NCI-H1092 treated with DMSO at 0.1 percent for 48 hours (cell line): ENCODE data around the gene ZNF280B.
"Not testable (repeated sequence)": the region's sequence is repeated elsewhere in the genome, so short reads cannot be mapped to it uniquely, and the experiment has no call there.

ENCODE experiments used
- DNase-seq: peaks from one replicate; lab custom pipeline; 2025; lab: John Stamatoyannopoulos, UW

ZNF280B gene

GRCh38 chr22:22463855-22464540 is 44.5 kb downstream of the ZNF280B start:
- peak; percentile 54 for DNase-seq

- DNase-seq = no peak
Measured at GRCh38 chr22:22462813-22463567, 45.6 kb downstream of the ZNF280B start.

- no peak for DNase-seq
Measured at GRCh38 chr22:22461583-22461982, 47.0 kb downstream of the ZNF280B start.

DNA sequence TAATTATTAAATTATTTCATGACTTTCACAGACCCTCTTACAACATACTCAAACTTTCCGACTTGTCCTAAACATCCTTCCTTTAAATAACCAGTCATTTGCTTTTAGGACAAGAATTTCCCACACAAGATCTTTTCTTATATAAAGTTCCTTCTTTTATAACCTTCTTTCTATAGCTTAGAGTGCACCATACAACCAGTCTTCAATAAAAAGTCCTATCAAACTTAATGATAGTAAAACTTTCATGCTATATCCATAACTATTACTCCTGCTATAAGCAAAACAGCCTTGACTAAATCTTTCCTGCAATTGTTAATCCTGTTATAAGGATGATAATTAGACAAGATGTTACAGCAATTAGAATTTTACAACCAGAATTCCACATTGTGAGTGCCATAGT is 47.4 kb downstream of the ZNF280B start:
- no peak for DNase-seq

GRCh38 chr22:22460635-22461034 is 47.9 kb downstream of the ZNF280B start:
- DNase-seq = no peak

DNA sequence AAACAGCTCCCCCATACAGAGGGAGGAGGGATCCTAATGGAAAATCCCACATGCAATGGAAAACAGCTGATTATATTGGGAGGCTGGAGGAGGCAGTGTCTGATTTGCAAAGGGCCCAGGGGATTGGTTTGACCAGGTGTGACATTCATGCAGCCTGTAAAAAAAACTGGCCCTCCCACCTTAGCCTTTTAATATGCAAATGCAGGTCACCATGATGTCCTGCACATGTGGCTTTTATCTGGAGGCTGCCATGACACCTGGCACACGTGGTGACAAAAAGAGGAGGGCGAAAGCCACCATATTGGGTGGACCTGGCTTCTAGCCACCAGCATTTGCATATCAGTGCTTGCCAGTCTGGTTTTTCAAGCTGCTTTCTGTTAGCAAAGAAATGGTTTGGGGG is 48.5 kb downstream of the ZNF280B start:
- no peak for DNase-seq

GRCh38 chr22:22458896-22459588 is 49.5 kb downstream of the ZNF280B start:
- DNase-seq = no peak

DNA sequence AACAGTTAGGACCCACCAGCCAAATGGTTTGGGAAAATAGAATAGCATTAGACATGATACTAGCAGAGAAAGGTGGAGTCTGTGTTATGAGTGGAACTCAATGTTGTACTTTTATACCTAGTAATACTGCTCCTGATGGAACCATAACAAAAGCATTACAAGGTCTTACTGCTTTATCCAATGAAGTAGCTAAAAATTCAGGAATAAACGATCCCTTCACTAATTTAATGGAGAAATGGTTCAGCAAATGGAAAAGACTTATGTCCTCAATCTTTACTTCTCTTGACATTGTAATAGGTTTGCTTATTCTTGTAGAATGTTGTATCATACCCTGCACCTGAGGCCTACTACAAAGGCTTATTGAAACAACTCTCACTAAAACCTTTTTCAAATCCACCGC is 50.2 kb downstream of the ZNF280B start:
- DNase-seq = no peak

DNA sequence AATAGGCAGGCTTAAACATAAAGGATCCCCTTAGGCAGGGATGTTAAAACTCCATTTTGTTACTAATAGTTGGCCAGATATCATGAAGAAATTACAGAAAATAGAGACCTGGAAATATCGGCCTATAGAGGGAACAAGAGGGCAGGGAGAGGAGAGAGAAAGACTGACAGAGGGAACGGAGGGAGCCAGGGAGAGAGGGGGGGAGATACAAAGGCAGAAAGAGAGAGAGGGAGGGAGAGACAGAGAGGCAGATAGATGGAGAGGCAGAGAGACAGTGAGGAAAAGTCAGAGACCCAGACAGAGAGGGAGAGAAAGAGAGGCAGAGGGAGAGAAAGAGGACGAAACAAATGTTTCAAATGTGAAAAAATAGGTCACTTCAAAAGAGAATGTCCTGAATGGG is 53.5 kb downstream of the ZNF280B start:
- DNase-seq = no peak

DNA sequence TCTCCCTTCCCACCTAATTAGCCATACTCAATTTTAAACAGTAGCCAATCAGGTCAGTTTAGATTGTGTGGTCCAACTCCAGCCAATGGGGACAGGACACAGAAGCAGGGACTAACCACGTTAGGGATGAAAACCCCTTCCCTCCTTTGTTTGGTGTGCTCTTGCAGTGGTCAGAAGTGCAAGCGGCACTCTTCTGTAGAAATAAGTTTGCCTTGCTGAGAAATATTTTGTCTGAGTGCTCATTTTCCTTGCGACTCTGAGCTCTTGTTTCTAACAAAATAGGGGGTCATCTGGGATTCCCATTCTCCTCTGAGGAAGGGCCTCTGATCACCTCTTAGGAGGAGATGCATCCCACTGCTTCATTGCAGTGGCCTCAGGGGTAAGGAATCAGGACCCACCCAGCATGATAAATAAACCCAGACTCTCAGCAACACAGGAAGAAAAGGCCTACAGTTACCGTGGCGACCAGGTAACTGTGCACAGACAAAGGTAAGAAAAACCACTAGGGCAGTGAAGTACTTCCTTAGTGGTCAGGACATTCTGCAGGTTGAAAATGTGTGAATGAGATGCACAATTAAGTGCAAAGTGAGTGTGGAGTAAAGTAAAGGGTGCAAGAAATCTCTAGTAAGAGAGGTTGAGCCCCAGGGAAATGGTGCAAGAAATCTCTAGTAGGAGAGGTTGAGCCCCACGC is 55.4 kb downstream of the ZNF280B start:
- no peak for DNase-seq

DNA sequence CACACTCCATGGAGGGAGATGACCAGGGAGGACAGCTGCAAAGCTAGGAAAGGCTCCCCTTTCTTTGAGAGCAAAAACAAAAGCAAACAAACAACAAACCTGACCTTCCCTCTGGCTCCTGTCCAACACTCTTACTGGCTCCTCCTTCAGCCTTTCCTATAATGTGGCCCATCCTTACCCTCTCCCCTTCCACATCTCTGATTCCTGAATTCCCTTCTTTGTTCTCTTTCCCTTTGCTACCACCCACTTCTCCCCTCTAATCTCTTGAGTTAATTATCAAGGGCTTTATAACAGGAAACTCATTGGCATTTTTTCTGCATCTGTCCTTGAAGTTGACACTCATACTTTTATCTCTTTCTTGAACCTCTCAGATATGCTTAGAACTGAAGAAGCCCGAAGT is 56.3 kb downstream of the ZNF280B start:
- DNase-seq = no peak

DNA sequence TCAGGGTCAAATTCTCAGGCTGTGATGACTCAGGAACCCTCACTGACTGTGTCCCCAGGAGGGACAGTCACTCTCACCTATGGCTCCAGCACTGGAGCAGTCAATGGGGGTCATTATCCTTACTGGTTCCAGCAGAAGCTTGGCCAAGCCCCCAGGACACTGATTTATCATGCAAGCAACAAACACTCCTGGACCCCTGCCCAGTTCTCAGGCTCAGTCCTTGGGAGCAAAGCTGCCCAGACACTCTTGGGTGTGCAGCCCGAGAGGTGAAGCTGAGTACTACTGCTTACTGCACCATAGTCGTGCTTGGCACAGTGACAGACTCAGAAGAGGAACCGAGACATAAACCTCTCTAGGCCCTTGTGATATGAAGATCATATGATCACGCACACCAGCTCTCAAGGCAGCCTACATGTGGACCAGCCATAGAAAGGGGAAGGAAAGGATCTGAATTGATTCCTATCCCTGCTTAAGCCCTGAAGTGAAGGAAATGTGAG is 58.2 kb downstream of the ZNF280B start:
- DNase-seq = no peak

- no peak for DNase-seq
Measured at GRCh38 chr22:22449819-22450218, 58.7 kb downstream of the ZNF280B start.

- no peak for DNase-seq
Measured at GRCh38 chr22:22446517-22446916, 62.0 kb downstream of the ZNF280B start.

GRCh38 chr22:22444007-22444589 is 64.4 kb downstream of the ZNF280B start:
- not testable (repeated sequence) for DNase-seq

GRCh38 chr22:22442928-22443709 is 65.4 kb downstream of the ZNF280B start:
- no peak for DNase-seq

- not testable (repeated sequence) for DNase-seq
Measured at GRCh38 chr22:22441626-22442025, 66.9 kb downstream of the ZNF280B start.

- no peak for DNase-seq
Measured at GRCh38 chr22:22440188-22440587, 68.4 kb downstream of the ZNF280B start.
